Duodenal mucosa (tissue), 2 donors: ENCODE results near the gene ARL6IP1.
"Not testable (repeated sequence)": the region's sequence is repeated elsewhere in the genome, so short reads cannot be mapped to it uniquely, and the experiment has no call there.

Experiments used
- H3K27ac ChIP-seq: one replicate; pipeline ENCODE4 v1.7.0; 2013; ENCODE audit warnings: low read depth, low read length
- H3K27me3 ChIP-seq, 2 donors: one replicate each; pipeline ENCODE4 v1.7.0; 2013; ENCODE audit warnings: low read length in 2 of 2, control low read depth in 1 of 2; ENCODE audit not compliant: insufficient read depth in 2 of 2, control insufficient read depth in 1 of 2
- H3K36me3 ChIP-seq, 2 donors: one replicate each; pipeline ENCODE4 v1.7.0; 2013; ENCODE audit warnings: low read length in 2 of 2, control low read depth in 1 of 2; ENCODE audit not compliant: insufficient read depth in 2 of 2, control insufficient read depth in 1 of 2
- H3K4me1 ChIP-seq, 2 donors: one replicate each; pipeline ENCODE4 v1.7.0; 2013; ENCODE audit warnings: low read length in 2 of 2, control low read depth in 1 of 2; ENCODE audit not compliant: insufficient read depth in 2 of 2, control insufficient read depth in 1 of 2
- H3K4me3 ChIP-seq, 2 donors: one replicate each; pipeline ENCODE4 v1.7.0; 2013; ENCODE audit warnings: low read length in 2 of 2, low read depth in 1 of 2
- H3K9ac ChIP-seq, 2 donors: one replicate each; pipeline ENCODE4 v1.7.0; 2013; ENCODE audit warnings: low read length in 2 of 2, low read depth in 1 of 2
- H3K9me3 ChIP-seq, 2 donors: one replicate each; pipeline ENCODE4 v1.7.0; 2013; ENCODE audit warnings: low read length in 2 of 2, control low read depth in 1 of 2; ENCODE audit not compliant: control insufficient read depth in 1 of 2

ARL6IP1 gene

DNA sequence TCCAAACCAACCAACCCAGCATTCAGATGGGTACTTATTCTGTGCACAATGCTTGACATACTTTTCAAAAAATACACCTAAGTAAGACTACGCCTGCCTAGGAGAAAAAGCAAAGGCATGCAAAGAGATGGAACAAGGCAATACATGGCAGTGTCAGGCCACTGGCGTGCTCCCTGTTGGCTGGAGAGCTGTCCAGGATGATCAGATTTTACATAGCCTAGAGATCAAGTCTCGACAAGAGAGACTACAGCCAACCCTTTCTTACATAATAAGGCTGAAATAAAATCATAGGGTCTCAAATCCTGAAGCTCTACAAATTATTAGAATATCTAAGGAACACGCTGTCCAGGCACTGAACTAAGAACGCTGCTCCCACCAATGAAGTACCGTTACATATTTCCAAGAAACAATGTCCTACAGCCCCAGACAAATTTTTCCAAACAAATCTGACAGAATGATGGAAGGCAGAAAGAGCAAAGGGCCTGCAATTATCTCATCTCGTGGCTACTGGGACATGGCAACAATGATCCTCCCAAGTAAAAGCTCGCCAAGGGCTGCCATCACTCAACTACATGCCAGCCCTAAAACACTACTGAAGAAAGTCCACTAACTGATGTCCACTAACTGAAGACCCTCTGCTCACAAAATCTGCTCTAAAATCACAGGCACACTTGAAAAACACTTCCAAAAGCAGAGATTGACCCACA lies 16.3 kb downstream of the ARL6IP1 start:
- H3K27ac ChIP-seq, result no peak overlapping the region

DNA sequence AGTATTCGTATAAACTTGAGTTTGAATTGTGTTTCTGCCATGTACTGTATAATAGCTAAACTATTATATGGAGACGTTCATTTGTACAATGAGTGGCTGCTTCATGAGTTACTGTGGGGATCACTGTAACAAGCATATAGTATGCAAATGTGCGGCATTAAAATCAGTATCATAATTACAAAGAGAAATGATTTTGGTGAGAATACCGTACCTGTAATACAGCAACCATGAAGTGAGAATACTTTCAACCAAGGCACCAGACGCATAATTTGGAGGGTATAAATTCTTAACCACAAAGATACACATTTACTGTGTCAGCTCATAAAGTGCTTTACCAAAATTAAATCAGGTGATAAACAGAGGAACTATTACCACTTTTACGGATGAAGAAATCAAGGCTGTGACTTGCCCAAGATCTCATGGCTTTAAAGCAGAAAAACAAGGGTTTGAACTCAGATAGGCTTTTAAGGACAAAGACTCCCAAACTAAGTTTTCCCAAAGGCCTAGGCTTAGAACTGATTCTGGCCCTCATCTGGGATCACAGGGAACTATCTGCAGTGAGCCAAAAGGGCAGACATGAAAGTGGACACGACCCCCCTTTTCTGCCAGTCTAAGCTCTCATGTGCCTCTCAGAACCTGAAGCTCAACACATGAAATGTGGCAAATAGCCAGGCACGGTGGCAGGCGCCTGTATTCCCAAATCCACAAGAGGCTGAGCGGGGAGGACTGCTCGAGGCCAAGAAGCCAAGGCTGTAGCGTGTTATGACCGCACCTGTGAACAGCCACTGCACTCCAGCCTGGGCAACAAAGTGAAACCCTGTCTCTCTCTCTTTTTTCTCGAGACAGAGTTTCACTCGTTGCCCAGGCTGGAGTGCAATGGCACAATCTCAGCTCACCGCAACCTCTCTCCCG lies 17.7 kb downstream of the ARL6IP1 start:
- Histone ChIP-seq H3K4me1 (peaks cover 30 to 31% of the 10 kb centered on the region in 2 donors), H3K36me3 (peaks cover 36 to 65% of the 10 kb centered on the region in 2 donors), H3K27me3 (no peaks in the 10 kb centered on the region), H3K27ac (no peak overlapping the region), H3K4me3 (no peak overlapping the region), H3K9me3 (no peaks in the 10 kb centered on the region), H3K9ac (no peak overlapping the region)

More for the DNA sequence above, 16.3 kb downstream of the ARL6IP1 start:
- Histone ChIP-seq H3K36me3 (peaks cover 36 to 64% of the 10 kb centered on the region in 2 donors), H3K4me3 (no peak overlapping the region), H3K9me3 (no peaks in the 10 kb centered on the region), H3K9ac (peak overlapping the region in 1 of 2 donors; percentile 21), H3K4me1 (peaks cover 31 to 35% of the 10 kb centered on the region in 2 donors), H3K27me3 (no peaks in the 10 kb centered on the region)

DNA sequence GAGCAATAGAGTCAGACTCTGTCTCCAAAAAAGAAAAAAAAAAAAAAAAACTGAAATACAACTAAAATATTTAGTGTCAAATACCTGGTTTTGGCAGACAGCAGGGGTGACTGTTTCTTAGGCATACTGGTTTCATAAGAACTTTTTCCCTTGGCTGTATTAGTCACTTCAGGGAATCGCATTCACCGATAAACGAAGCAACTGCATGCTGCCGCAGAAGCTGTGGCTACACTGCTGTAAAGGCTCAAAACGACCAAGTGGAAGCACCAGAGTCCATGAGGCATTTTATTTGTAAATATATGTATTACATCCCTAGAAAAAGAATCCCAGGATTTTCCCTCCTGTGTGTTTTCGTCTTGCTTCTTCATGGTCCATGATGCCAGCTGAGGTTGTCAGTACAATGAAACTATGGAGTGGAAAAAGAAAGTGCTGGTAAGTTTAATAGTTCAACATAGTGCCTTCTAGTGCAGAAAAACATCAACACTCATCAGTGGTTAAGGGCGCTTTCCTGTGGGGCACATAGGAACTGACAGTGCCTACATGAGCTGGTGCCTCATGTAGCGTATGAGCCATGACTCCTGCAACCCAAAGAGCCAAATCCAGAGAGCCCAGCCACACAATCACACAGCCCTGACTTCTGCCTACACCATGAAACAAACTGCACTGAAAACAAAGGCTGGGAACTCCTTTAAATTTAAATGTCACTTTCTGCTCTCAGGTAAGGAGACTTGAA lies 18.5 kb downstream of the ARL6IP1 start:
- Histone ChIP-seq H3K4me3 (no peak overlapping the region), H3K27ac (no peak overlapping the region), H3K9me3 (no peaks in the 10 kb centered on the region), H3K27me3 (no peaks in the 10 kb centered on the region), H3K9ac (no peak overlapping the region), H3K4me1 (peaks cover 21 to 24% of the 10 kb centered on the region in 2 donors), H3K36me3 (peaks cover 36 to 57% of the 10 kb centered on the region in 2 donors)

DNA sequence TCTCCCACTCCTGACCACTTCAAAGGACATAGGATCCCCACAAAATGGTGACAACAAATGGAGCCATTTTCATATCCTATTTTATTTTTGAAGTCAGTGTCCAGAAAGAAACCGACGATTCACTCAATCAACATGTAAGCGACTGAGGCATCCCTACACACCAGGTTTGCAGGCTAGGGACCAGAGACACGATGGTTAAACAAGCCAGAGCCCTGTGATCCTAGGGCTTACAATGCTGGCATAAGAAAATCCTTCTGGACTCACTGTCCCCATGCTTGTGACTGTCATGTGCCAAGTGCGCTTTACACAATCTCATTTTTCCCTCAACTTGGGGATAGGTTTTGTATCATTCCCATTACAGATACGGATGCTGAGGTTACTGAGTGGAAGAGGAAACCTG lies 20.1 kb downstream of the ARL6IP1 start:
- not testable (repeated sequence) for H3K27me3 ChIP-seq, H3K9ac ChIP-seq, H3K4me3 ChIP-seq, H3K27ac ChIP-seq, H3K9me3 ChIP-seq
- H3K36me3 ChIP-seq, result peaks cover 28 to 43% of the 10 kb centered on the region in 2 donors
- peaks cover 10 to 15% of the 10 kb centered on the region in 2 donors for H3K4me1 ChIP-seq

DNA sequence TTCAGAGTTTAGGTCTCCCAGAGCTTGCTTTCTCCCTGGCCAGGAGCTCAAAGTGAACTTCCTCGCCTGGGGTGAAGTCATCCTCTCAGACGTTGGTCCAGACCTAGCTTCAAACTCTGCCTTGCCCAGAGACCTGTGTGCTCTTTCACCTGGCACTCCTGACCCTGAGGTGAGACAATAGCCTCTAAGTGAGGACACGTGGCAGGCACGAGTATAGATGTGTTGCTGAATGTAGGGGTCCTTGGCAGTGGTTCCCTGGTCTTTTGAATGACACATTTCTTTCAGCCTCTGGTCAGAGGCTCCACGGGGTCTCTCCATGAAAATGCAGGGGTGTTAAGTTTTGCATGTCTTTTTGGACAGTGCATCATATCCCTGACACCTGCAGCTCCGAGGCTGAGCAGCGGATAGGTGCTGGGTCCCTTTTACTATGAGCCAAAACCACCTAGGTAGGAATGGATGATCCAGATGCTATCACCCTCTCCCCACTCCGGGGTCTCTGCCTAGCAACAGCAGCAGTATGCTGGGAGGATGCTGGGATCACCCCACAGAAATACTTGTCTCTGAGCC lies 20.8 kb downstream of the ARL6IP1 start:
- Histone ChIP-seq H3K36me3 (peaks cover 25 to 36% of the 10 kb centered on the region in 2 donors), H3K4me1 (peaks cover 3 to 13% of the 10 kb centered on the region in 2 donors)
- H3K27ac ChIP-seq, H3K9me3 ChIP-seq, H3K27me3 ChIP-seq, H3K9ac ChIP-seq, H3K4me3 ChIP-seq: not testable (repeated sequence)

DNA sequence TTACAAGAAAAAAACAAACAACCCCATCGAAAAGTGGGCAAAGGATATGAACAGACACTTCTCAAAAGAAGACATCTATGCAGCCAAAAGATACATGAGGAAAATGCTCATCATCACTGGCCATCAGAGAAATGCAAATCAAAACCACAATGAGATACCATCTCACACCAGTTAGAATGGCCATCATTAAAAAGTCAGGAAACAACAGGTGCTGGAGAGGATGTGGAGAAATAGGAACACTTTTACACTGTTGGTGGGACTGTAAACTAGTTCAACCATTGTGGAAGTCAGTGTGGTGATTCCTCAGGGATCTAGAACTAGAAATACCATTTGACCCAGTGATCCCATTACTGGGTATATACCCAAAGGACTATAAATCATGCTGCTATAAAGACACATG lies 23.7 kb downstream of the ARL6IP1 start:
- not testable (repeated sequence) for H3K4me1 ChIP-seq, H3K9ac ChIP-seq, H3K27ac ChIP-seq, H3K9me3 ChIP-seq, H3K27me3 ChIP-seq, H3K4me3 ChIP-seq, H3K36me3 ChIP-seq

DNA sequence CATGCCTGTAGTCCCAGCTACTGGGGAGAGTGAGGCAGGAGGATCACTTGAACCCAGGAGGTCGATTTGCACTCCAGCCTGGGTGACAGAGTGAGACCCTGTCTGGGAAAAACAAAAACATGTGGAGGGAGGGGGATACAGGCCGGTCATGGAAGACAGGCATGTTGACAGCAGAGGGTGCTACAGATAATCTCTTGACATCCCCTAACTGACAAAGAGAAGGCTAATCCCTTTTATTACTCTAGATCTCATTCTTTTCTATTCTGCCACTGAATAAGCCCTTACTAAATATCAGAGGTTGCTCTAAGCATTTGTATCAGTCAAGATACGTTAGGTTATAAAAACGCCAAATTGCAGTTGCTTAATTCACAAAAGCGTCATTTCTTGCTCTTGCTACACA lies 25.0 kb downstream of the ARL6IP1 start:
- H3K4me1 ChIP-seq, H3K36me3 ChIP-seq, H3K4me3 ChIP-seq, H3K27ac ChIP-seq, H3K27me3 ChIP-seq, H3K9me3 ChIP-seq, H3K9ac ChIP-seq: not testable (repeated sequence)

DNA sequence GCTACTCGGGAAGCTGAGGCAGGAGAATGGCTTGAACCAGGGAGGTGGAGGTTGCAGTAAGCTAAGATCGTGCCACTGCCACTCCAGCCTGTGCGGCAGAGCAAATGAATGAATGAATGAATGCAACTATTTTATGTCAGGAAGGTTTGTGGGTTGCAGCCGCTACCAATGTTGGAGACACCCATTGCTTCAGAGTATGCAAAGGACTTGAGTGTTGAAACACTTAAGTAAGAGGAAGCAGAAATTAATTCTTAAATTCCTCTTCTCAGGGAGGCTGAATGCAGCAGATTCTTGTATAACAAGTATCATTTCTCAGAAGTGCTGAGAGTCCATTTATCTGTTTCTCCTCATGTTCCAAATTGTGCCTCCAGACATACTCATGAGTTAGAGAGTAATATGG lies 26.7 kb downstream of the ARL6IP1 start:
- not testable (repeated sequence) for H3K27me3 ChIP-seq, H3K4me3 ChIP-seq, H3K36me3 ChIP-seq, H3K4me1 ChIP-seq, H3K27ac ChIP-seq, H3K9me3 ChIP-seq, H3K9ac ChIP-seq

DNA sequence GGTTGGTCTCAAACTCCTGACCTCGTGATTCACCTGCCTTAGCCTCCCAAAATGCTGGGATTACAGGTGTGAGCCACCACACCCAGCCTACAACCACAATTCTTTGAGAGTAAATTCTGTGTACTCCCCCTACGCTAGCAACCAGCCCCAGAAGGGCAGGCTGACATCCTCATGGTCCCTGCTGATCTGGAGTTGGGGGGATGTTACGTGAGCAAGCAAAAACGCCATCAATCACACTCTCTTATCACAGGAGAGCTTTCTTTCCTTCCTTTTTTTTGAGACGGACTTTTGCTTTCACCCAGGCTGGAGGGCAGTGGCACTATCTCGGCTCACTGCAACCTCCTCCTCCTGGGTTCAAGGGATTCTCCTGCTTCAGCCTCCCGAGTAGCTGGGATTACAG lies 29.2 kb downstream of the ARL6IP1 start:
- H3K4me1 ChIP-seq, result not testable (repeated sequence)

More for the DNA sequence above, 29.2 kb downstream of the ARL6IP1 start:
- H3K27me3 ChIP-seq, H3K9me3 ChIP-seq, H3K9ac ChIP-seq, H3K36me3 ChIP-seq, H3K4me3 ChIP-seq, H3K27ac ChIP-seq: not testable (repeated sequence)
